HG03097 (cell line): ENCODE measurements around the gene DCAKD.

ENCODE experiments used
- ATAC-seq: cut with Tn5 transposase; IDR thresholded peaks from one replicate; pipeline ENCODE4 v1.9.1; 2021; ENCODE audit not compliant: unreplicated experiment, low FRiP score

Gene DCAKD

DNA sequence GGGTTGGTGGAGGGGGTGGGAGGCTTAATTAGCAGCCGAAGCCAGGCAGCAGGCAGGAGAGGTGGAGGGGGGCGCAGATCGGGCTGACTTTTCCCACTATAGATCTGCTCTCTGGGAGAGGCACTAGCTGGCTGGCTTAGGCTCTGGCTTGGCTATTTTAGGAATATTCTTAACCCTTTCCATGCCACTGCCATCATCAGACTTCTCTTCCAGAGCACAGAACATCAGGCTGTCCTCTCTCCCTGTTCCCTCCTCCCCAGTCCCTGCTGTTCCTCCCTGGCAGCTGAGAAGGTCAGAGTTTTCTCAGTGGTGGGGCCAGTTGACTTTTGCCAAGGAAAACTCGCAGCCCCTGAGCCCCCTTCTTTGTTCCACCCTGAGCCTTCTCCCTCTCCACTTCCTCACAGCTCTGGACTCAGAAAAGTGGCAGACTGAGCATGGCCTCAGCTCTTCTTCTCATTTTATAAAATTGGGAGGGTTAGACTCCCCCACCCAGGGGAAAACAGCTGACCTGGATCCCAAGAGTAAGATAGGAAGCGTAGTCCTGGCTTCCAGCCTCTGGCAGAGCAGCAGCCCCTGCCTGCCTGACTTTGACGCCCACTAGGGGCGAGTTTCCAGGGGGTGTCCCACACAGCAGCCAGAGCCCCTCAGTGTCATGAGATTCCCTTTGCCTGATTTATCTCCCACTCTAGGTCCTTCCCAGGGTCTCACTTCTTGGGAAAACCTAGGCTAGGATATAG, 73.5 kb downstream of the DCAKD start:
- ATAC-seq: no peak

DNA sequence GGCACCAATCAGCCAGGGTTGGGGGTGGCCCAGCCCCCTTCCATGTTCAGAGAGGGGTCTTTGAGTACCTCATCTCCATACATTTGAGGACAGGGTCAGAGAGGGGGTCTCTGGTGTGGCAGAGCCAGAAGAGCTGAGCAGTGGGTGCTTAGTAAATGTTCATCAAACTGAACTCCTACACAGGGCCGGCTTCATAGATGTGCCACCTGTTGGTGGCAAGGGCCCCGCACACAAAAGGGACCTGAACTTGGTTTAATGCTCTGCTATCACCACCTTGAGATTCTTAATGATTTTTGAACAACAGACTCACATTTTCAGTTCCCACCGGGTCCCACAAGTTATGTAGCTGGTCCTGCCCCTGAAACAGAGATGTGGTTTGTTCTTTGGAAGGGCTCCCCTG, 74.4 kb downstream of the DCAKD start:
- no peak for ATAC-seq

DNA sequence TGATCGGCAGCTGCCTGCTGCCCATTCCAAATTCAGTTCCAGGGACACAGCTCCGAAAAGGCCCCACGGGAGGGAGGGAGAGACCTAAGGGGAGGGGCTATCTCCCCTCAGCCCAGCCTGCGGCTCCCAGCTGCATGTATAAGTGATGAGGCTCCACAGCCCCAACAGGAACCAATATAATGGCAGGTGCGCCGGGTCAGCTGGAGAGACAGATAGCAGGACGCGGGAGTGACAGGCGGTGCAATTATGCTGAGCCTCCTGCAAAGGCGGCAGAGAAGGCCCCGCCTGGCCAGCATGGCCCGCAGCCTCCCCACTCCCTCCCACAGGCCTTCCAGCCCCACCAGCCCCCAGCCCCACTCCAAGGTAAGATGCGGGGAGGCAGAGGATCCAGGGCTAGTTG, 75.2 kb downstream of the DCAKD start:
- no peak for ATAC-seq
